HepG2 (cell line): ENCODE results near the gene RYK. TPM values are rescaled to one million over a fixed set of nuclear protein-coding genes. Genes with fewer than 3 reads are reported as not detected.

Source experiments
- ATAC-seq: fragments of 200-7000 bp; cut with Tn5 transposase; 3 replicates; pipeline ENCODE4 v1.9.1; 2020; ENCODE audit warnings: mild to moderate bottlenecking, moderate library complexity
- BruUV-seq: library from RNA; stranded (reverse); fragments of 400-500 nt; replicated peaks from 2 replicates; lab custom pipeline; 2021; lab: Mats Ljungman, UMichigan
- CTCF ChIA-PET: fragments of 300-600 bp; formaldehyde crosslinking; extraction: SDS; loops from one replicate; lab custom pipeline; 2021; ENCODE audit warnings: low total read pairs, inconsistent platforms, low intra/inter-chr PET ratio; lab: Yijun Ruan, JAX
- POLR2A ChIA-PET: fragments of 350-600 bp; sonication (Branson Sonifier 250); formaldehyde crosslinking; loops from one replicate; lab custom pipeline; 2020; ENCODE audit warnings: antibody characterized with exemption, inconsistent platforms; lab: Yijun Ruan, JAX
- DNase-seq: peaks from one replicate; pipeline ENCODE4 v3.0.0-alpha.2; 2015; ENCODE audit warnings: low spot score
- FAIRE-seq: peaks from 3 replicates; lab custom pipeline; 2011; peaks lifted over from hg19 to GRCh38; lab: Jason Lieb, UNC
- H2AFZ ChIP-seq: one replicate; pipeline ENCODE4 v1.6.1; 2011; ENCODE audit warnings: low read length, inconsistent platforms
- H3K27ac ChIP-seq: fragments of 300-600 bp; 3 replicates; pipeline ENCODE4 v1.8.0; 2011; ENCODE audit warnings: mixed run types, mild to moderate bottlenecking, mixed read lengths, low read length, inconsistent platforms; ENCODE audit not compliant: insufficient read depth; ENCODE audit errors: extremely low read length
- H3K27me3 ChIP-seq, 2 experiments: fragments of 200-600 bp in 1 of 2; 2 replicates in 1 of 2; 3 replicates in 1 of 2; pipeline versions ENCODE4 v1.6.0 to v1.8.0; 2011; ENCODE audit warnings: low read length in 2 of 2, mild to moderate bottlenecking in 2 of 2, moderate library complexity in 2 of 2, inconsistent platforms in 1 of 2; ENCODE audit not compliant: insufficient read depth in 2 of 2, control insufficient read depth in 1 of 2
- H3K36me3 ChIP-seq, 2 experiments: fragments of 200-600 bp in 1 of 2; replicated peaks in 1 of 2; 2 replicates in 1 of 2; 3 replicates in 1 of 2; pipeline versions ENCODE4 v1.5.1 to v1.8.0; 2011; ENCODE audit warnings: low read length in 2 of 2, inconsistent platforms in 1 of 2; ENCODE audit not compliant: insufficient read depth in 2 of 2, control insufficient read depth in 1 of 2
- H3K4me1 ChIP-seq: 2 replicates; pipeline ENCODE4 v1.5.1; 2012; ENCODE audit warnings: low read length, inconsistent platforms; ENCODE audit not compliant: insufficient read depth
- H3K4me2 ChIP-seq: 2 replicates; pipeline ENCODE4 v1.6.0; 2011; ENCODE audit warnings: low read depth, low read length, inconsistent platforms
- H3K4me3 ChIP-seq, 3 experiments: fragments of 200-600 bp in 1 of 3; sonication (generic), shearing (Covaris generic) in 1 of 3; replicated peaks in 1 of 3; 2 replicates each; pipeline ENCODE4 v1.5.1; 2011 to 2016; ENCODE audit warnings: low read length in 3 of 3, inconsistent platforms in 2 of 3, low read depth in 2 of 3, mild to moderate bottlenecking in 2 of 3, control low read depth in 1 of 3, mixed read lengths in 1 of 3; ENCODE audit not compliant: insufficient read depth in 1 of 3
- H3K79me2 ChIP-seq: one replicate; pipeline ENCODE4 v1.6.1; 2011; ENCODE audit warnings: low read length, inconsistent platforms; ENCODE audit not compliant: insufficient read depth
- H3K9ac ChIP-seq: 2 replicates; pipeline ENCODE4 v1.6.0; 2011; ENCODE audit warnings: mild to moderate bottlenecking, low read depth, low read length, inconsistent platforms; ENCODE audit not compliant: insufficient read depth
- H3K9me3 ChIP-seq: 2 replicates; pipeline ENCODE4 v1.5.1; 2012; ENCODE audit warnings: mild to moderate bottlenecking, low read length
- H4K20me1 ChIP-seq: 2 replicates; pipeline ENCODE4 v1.6.0; 2011; ENCODE audit warnings: inconsistent platforms, mild to moderate bottlenecking, low read length, moderate library complexity; ENCODE audit not compliant: insufficient read depth
- FOXK1 ChIP-seq: sonication (generic); formaldehyde crosslinking; IDR thresholded peaks from 2 replicates; pipeline ENCODE4 v1.4.0; 2020; ENCODE audit warnings: low read depth, missing genetic modification reagents, borderline replicate concordance
- GABPA ChIP-seq, 2 experiments: IDR thresholded peaks; 2 replicates each; pipeline ENCODE4 v1.6.1; 2011 to 2016; ENCODE audit warnings: low read depth in 2 of 2, low read length in 1 of 2, missing biosample characterization in 1 of 2, missing genetic modification characterization in 1 of 2
- MAFG ChIP-seq: sonication (generic); formaldehyde crosslinking; IDR thresholded peaks from 2 replicates; pipeline ENCODE4 v1.5.1; 2020; ENCODE audit warnings: mild to moderate bottlenecking, missing genetic modification reagents
- NFE2L1 ChIP-seq: sonication (generic); formaldehyde crosslinking; IDR thresholded peaks from 2 replicates; pipeline ENCODE4 v1.4.0; 2020; ENCODE audit warnings: missing genetic modification reagents, mild to moderate bottlenecking, borderline replicate concordance
- SOX13 ChIP-seq, 3 experiments: fragments of 450-650 bp in 1 of 3; sonication (generic) in 1 of 3; formaldehyde crosslinking in 1 of 3; IDR thresholded peaks in 2 of 3; conservative IDR thresholded peaks in 1 of 3; 2 replicates each; pipeline versions ENCODE4 v1.5.0 to v1.6.1; 2016 to 2020; ENCODE audit warnings: antibody characterized with exemption in 1 of 3, mild to moderate bottlenecking in 1 of 3, missing compliant biosample characterization in 1 of 3, missing genetic modification reagents in 1 of 3, moderate library complexity in 1 of 3
- TGIF2 ChIP-seq: IDR thresholded peaks from 2 replicates; pipeline ENCODE4 v1.6.1; 2016; ENCODE audit warnings: control low read depth, missing compliant biosample characterization
- ZFP1 ChIP-seq: IDR thresholded peaks from 2 replicates; pipeline ENCODE4 v1.6.1; 2016
- ZNF180 ChIP-seq: sonication (generic); formaldehyde crosslinking; IDR thresholded peaks from 2 replicates; pipeline ENCODE4 v1.4.0; 2020; ENCODE audit warnings: low read depth, missing genetic modification reagents, borderline replicate concordance
- ZNF816 ChIP-seq: sonication (generic); formaldehyde crosslinking; IDR thresholded peaks from 2 replicates; pipeline ENCODE4 v1.8.0; 2022; ENCODE audit warnings: missing genetic modification reagents, mild to moderate bottlenecking, borderline replicate concordance
- in situ Hi-C: cut with HindIII; loops from 2 replicates; pipeline ENCODE4 v1.10.0; 2017; ENCODE audit warnings: low pct_unique_long_range_greater_than_20kb; ENCODE audit not compliant: extremely low pct_ligation_motif_present
- intact Hi-C: fragments of 100-400 bp; cut with micrococcal nuclease; formaldehyde crosslinking; loops from one replicate; pipeline ENCODE4 v1.10.0; 2022; ENCODE audit not compliant: unreplicated experiment
- polyA plus RNA-seq, 8 experiments: library from polyadenylated mRNA; depleted of rRNA in 3 of 8; stranded (reverse) in 7 of 8; unstranded in 1 of 8; fragments of >200 nt; fragmentation: Illumina TruSeq in 4 of 8; extraction: Trizol in 4 of 8; gene quantifications; 2 replicates each; pipeline versions ENCODE4 v1.2.1 to v1.2.3, GENCODE V29; 2011 to 2016; ENCODE audit warnings: low read depth in 4 of 8, missing spikeins in 1 of 8, mixed read lengths in 1 of 8; ENCODE audit not compliant: insufficient read depth in 1 of 8
- total RNA-seq, 5 experiments: library from RNA; depleted of rRNA; stranded (reverse); fragments of >200 nt; fragmentation: Illumina TruSeq; extraction: Trizol; gene quantifications; 2 replicates each; pipeline ENCODE4 v1.2.3, GENCODE V29; 2016; ENCODE audit warnings: low read depth in 1 of 5
- TF ChIP-seq, protein P1 (sequence below): sonication (generic); formaldehyde crosslinking; IDR thresholded peaks from 2 replicates; pipeline ENCODE4 v1.8.0; 2023; ENCODE audit warnings: mild to moderate bottlenecking, missing genetic modification reagents
- TF ChIP-seq, protein P2 (sequence below): sonication (generic); formaldehyde crosslinking; IDR thresholded peaks from 2 replicates; pipeline ENCODE4 v1.8.1; 2023; ENCODE audit warnings: mild to moderate bottlenecking, missing genetic modification reagents
- TF ChIP-seq, protein P3 (sequence below): sonication (generic); formaldehyde crosslinking; IDR thresholded peaks from 2 replicates; pipeline ENCODE4 v1.4.0; 2020; ENCODE audit warnings: mild to moderate bottlenecking, missing genetic modification reagents, borderline replicate concordance
- TF ChIP-seq, protein P4 (sequence below): sonication (generic); formaldehyde crosslinking; IDR thresholded peaks from 2 replicates; pipeline ENCODE4 v1.4.0; 2020; ENCODE audit warnings: missing genetic modification reagents

Gene RYK
- total and polyA plus RNA-seq, 2 of the 13 experiments (the other 11 are each of a cell fraction or from before 2014, with no cell fraction given): 35.0 to 66.2 TPM

DNA sequence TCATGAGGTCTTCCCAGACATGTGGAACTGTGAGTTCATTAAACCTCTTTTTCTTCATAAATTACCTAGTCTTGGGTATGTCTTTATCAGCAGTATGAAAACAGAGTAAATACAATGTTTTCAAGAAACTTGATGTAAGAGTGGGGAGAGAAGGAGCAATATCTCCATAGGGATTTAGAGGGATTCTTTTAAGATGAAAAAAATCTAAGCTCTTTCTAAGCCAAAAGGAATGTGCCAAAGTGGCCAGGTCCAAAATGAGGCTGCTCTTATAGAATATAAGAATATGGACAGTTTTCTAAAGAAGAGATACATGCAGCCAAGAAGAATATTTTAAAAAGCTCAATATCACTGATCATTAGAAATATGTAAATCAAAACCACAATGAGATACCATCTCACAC is 23.9 kb upstream of the RYK start:
- intact Hi-C loops: no loop called here
- H3K27me3 ChIP-seq: no peaks in the 10 kb centered on the region; a peak in 2 of 5 replicates
- H3K9me3 ChIP-seq: no peaks in the 10 kb centered on the region
- no peak for ATAC-seq
- H3K36me3 ChIP-seq: no peaks in the 10 kb centered on the region
- H2AFZ ChIP-seq: no peak overlapping the region
- no peaks in the 10 kb centered on the region for H3K79me2 ChIP-seq
- no peak overlapping the region for H3K4me3 ChIP-seq
- TF ChIP-seq, protein P1, sequence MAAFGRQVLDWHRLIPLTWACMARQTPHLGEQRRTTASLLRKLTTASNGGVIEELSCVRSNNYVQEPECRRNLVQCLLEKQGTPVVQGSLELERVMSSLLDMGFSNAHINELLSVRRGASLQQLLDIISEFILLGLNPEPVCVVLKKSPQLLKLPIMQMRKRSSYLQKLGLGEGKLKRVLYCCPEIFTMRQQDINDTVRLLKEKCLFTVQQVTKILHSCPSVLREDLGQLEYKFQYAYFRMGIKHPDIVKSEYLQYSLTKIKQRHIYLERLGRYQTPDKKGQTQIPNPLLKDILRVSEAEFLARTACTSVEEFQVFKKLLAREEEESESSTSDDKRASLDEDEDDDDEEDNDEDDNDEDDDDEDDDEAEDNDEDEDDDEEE (CRISPR knock-in tag): no peak
- TF ChIP-seq GABPA (IDR thresholded peaks at IDR 0.05; ENCODE audit: low read depth, low read length): no peak
- TF ChIP-seq GABPA (CRISPR knock-in tag; IDR thresholded peaks at IDR 0.05; ENCODE audit: low read depth): no peak
- TF ChIP-seq, protein P2, sequence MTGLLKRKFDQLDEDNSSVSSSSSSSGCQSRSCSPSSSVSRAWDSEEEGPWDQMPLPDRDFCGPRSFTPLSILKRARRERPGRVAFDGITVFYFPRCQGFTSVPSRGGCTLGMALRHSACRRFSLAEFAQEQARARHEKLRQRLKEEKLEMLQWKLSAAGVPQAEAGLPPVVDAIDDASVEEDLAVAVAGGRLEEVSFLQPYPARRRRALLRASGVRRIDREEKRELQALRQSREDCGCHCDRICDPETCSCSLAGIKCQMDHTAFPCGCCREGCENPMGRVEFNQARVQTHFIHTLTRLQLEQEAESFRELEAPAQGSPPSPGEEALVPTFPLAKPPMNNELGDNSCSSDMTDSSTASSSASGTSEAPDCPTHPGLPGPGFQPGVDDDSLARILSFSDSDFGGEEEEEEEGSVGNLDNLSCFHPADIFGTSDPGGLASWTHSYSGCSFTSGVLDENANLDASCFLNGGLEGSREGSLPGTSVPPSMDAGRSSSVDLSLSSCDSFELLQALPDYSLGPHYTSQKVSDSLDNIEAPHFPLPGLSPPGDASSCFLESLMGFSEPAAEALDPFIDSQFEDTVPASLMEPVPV: no peak
- TF ChIP-seq, protein P3, sequence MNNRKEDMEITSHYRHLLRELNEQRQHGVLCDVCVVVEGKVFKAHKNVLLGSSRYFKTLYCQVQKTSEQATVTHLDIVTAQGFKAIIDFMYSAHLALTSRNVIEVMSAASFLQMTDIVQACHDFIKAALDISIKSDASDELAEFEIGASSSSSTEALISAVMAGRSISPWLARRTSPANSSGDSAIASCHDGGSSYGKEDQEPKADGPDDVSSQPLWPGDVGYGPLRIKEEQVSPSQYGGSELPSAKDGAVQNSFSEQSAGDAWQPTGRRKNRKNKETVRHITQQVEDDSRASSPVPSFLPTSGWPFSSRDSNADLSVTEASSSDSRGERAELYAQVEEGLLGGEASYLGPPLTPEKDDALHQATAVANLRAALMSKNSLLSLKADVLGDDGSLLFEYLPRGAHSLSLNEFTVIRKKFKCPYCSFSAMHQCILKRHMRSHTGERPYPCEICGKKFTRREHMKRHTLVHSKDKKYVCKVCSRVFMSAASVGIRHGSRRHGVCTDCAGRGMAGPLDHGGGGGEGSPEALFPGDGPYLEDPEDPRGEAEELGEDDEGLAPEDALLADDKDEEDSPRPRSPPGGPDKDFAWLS (CRISPR knock-in tag): no peak
- TF ChIP-seq MAFG (CRISPR knock-in tag): no peak
- TF ChIP-seq TGIF2 (CRISPR knock-in tag): no peak
- TF ChIP-seq ZNF180 (CRISPR knock-in tag): no peak
- TF ChIP-seq ZFP1 (CRISPR knock-in tag): no peak
- TF ChIP-seq NFE2L1 (CRISPR knock-in tag): no peak
- TF ChIP-seq, protein P4, sequence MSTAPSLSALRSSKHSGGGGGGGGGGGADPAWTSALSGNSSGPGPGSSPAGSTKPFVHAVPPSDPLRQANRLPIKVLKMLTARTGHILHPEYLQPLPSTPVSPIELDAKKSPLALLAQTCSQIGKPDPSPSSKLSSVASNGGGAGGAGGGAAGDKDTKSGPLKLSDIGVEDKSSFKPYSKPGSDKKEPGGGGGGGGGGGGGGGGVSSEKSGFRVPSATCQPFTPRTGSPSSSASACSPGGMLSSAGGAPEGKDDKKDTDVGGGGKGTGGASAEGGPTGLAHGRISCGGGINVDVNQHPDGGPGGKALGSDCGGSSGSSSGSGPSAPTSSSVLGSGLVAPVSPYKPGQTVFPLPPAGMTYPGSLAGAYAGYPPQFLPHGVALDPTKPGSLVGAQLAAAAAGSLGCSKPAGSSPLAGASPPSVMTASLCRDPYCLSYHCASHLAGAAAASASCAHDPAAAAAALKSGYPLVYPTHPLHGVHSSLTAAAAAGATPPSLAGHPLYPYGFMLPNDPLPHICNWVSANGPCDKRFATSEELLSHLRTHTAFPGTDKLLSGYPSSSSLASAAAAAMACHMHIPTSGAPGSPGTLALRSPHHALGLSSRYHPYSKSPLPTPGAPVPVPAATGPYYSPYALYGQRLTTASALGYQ (CRISPR knock-in tag): no peak
- no peak for TF ChIP-seq ZNF816 (CRISPR knock-in tag)
- no peak for TF ChIP-seq SOX13 (IDR thresholded peaks at IDR 0.05)
- no peak for TF ChIP-seq SOX13 (CRISPR knock-in tag; conservative IDR thresholded peaks at IDR 0.05 in 1 of 2, IDR thresholded peaks at IDR 0.05 in 1 of 2)
- no peak for TF ChIP-seq FOXK1 (CRISPR knock-in tag)
- TF ChIP-seq, all 625 proteins: peak for 0
- no TSS peak for BruUV-seq
- no peak overlapping the region for H3K27ac ChIP-seq
- CTCF ChIA-PET: no interaction called here
- in situ Hi-C loops: no loop called here
- no peaks in the 10 kb centered on the region for H4K20me1 ChIP-seq
- no peak for DNase-seq
- POLR2A ChIA-PET: no interaction called here
- H3K4me1 ChIP-seq: no peaks in the 10 kb centered on the region
- H3K9ac ChIP-seq: no peak overlapping the region
- FAIRE-seq: no peak
- H3K4me2 ChIP-seq: no peak overlapping the region
